Glutamatergic neuron (in vitro differentiated cells): ENCODE results near the gene MYG1. TPM values are rescaled to one million over a fixed set of nuclear protein-coding genes. Genes with fewer than 3 reads are reported as not detected.

Experiments used
- DNase-seq: peaks from one replicate; pipeline ENCODE4 v3.0.0; 2022
- H3K27ac Mint-ChIP-seq: one replicate; pipeline ENCODE4 v1.8.0; 2020; ENCODE audit warnings: mild to moderate bottlenecking, mixed read lengths, inconsistent platforms; ENCODE audit not compliant: unreplicated experiment
- H3K27me3 Mint-ChIP-seq: one replicate; pipeline ENCODE4 v1.8.0; 2020; ENCODE audit warnings: mild to moderate bottlenecking, moderate library complexity, mixed read lengths, inconsistent platforms; ENCODE audit not compliant: unreplicated experiment
- H3K36me3 Mint-ChIP-seq: one replicate; pipeline ENCODE4 v1.8.0; 2020; ENCODE audit warnings: mild to moderate bottlenecking, mixed read lengths, inconsistent platforms; ENCODE audit not compliant: unreplicated experiment
- H3K4me1 Mint-ChIP-seq: one replicate; pipeline ENCODE4 v1.8.0; 2020; ENCODE audit warnings: mild to moderate bottlenecking, low read depth, mixed read lengths, inconsistent platforms; ENCODE audit not compliant: unreplicated experiment
- H3K4me3 Mint-ChIP-seq: one replicate; pipeline ENCODE4 v1.8.0; 2020; ENCODE audit warnings: mild to moderate bottlenecking, mixed read lengths, inconsistent platforms; ENCODE audit not compliant: unreplicated experiment
- H3K9me3 Mint-ChIP-seq: one replicate; pipeline ENCODE4 v1.8.0; 2020; ENCODE audit warnings: mild to moderate bottlenecking, moderate library complexity, mixed read lengths, inconsistent platforms; ENCODE audit not compliant: unreplicated experiment
- total RNA-seq: library from RNA; stranded (reverse); fragmentation: NEBNext Ultra II Directional; extraction: Animal tissue kit (Norgen Biotek cat#: 25700); gene quantifications from one replicate; pipeline ENCODE4 v1.2.1, GENCODE V29; 2021; ENCODE audit not compliant: unreplicated experiment
- TF ChIP-seq, protein P1 (sequence below): fragments of 200-600 bp; sonication (generic); IDR thresholded peaks from one replicate; pipeline ENCODE4 v1.5.0; 2021; ENCODE audit not compliant: partially characterized antibody, unreplicated experiment

Gene MYG1
- total RNA-seq, 1 donor from 2014 or later, result 66.1 TPM

DNA sequence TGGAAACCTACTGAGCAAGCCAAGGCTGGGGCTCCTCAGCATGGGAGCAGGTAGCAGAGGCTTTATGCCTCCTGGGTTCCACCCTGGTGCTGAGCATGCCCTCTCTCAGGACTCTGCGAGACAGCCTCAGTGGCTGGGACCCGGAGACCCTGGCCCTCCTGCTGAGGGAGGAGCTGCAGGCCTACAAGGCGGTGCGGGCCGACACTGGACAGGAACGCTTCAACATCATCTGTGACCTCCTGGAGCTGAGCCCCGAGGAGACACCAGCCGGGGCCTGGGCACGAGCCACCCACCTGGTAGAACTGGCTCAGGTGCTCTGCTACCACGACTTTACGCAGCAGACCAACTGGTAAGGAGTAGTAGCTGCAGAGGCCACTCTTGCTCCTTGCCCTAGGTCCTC is 23.0 kb upstream of the MYG1 start:
- no peaks in the 10 kb centered on the region for H3K4me1 Mint-ChIP-seq
- no peak for DNase-seq
- TF ChIP-seq, protein P1, sequence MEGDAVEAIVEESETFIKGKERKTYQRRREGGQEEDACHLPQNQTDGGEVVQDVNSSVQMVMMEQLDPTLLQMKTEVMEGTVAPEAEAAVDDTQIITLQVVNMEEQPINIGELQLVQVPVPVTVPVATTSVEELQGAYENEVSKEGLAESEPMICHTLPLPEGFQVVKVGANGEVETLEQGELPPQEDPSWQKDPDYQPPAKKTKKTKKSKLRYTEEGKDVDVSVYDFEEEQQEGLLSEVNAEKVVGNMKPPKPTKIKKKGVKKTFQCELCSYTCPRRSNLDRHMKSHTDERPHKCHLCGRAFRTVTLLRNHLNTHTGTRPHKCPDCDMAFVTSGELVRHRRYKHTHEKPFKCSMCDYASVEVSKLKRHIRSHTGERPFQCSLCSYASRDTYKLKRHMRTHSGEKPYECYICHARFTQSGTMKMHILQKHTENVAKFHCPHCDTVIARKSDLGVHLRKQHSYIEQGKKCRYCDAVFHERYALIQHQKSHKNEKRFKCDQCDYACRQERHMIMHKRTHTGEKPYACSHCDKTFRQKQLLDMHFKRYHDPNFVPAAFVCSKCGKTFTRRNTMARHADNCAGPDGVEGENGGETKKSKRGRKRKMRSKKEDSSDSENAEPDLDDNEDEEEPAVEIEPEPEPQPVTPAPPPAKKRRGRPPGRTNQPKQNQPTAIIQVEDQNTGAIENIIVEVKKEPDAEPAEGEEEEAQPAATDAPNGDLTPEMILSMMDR, result no peak
- H3K27ac Mint-ChIP-seq, result no peak overlapping the region
- H3K27me3 Mint-ChIP-seq, result peaks cover 2% of the 10 kb centered on the region
- no peak overlapping the region for H3K4me3 Mint-ChIP-seq
- no peaks in the 10 kb centered on the region for H3K36me3 Mint-ChIP-seq
- peaks cover 2% of the 10 kb centered on the region for H3K9me3 Mint-ChIP-seq

DNA sequence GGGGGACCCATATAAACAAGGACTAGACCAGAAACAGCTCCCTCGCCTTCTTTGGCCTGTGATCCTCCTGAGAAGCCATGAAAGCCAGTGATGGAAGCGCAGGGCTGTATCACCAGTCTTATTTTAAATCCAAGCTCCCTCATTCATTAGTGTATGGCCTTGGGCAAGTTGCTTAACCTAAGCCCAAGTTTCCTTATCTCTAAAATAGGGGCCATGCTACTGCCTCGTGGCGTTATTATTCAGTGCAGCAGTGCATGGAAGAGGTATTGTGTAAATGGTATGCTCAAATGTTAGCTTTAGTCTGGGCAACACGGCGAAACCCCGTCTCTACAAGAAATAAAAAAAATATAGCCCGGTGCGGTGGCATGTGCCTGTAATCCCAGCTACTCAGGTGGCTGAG is 21.5 kb upstream of the MYG1 start:
- no peak overlapping the region for H3K27ac Mint-ChIP-seq
- H3K4me3 Mint-ChIP-seq, result no peak overlapping the region
- no peak for DNase-seq
- no peaks in the 10 kb centered on the region for H3K4me1 Mint-ChIP-seq
- H3K27me3 Mint-ChIP-seq, result peaks cover 2% of the 10 kb centered on the region
- TF ChIP-seq, protein P1, result no peak
- H3K9me3 Mint-ChIP-seq, result peaks cover 2% of the 10 kb centered on the region
- no peaks in the 10 kb centered on the region for H3K36me3 Mint-ChIP-seq

DNA sequence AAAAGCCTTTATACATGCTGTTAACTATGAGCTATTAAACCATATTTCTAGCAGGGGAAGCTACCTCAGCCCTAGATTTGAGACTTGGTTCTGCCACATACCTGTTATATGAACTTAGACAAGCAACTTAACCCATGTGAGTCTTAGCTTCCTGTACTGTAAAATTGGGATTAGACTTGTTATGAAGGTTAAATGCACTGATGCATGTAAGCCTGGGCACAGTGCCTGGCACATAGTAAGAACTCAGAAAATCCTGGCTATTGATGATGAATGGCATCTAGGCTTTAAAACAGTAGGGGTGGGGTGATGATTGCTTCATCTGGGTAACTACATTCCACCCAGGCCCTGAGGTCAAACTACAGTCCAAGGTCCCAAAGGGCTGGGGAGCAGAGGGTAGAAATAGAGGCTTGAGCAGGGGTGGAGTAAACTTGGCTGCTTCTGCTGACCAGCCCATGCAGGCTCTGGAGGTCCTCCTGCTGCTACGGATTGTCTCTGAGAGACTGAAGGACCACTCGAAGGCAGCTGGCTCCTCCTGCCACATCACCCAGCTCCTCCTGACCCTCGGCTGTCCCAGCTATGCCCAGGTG is 20.1 kb upstream of the MYG1 start:
- H3K4me1 Mint-ChIP-seq, result no peaks in the 10 kb centered on the region
- H3K36me3 Mint-ChIP-seq, result no peaks in the 10 kb centered on the region
- peaks cover 2% of the 10 kb centered on the region for H3K9me3 Mint-ChIP-seq
- peaks cover 2% of the 10 kb centered on the region for H3K27me3 Mint-ChIP-seq
- no peak overlapping the region for H3K27ac Mint-ChIP-seq
- no peak for DNase-seq
- H3K4me3 Mint-ChIP-seq, result no peak overlapping the region
- TF ChIP-seq, protein P1, result no peak

DNA sequence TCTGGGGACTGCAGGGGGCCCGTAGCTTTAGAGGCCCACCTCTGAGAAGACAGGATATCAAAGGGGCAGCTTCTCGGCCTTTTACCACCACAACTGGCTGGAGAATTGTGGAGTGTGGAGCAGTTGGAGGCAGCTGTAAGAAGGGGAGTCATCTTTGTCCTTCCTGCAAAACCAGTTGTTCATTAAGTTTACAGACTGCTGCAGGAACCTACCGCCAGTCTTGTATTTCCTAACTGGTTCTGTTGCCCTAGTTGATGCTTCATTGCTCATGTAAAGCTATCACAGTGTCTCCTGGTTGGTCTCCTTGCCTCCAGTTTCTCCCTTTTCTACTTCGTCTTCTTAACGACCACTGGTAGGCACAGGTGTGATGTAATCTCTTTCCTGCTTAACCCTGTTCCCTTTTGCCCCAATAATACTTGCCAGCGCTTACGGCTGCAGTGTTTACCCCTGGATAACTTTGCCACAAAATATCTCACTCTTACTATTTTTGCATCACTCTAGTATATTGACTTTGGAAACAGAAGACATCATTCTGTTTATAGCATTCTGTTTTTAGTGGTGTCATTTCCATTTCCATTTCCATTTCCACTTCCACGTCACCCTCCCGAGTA is 19.5 kb upstream of the MYG1 start:
- DNase-seq, result no peak
- TF ChIP-seq, protein P1, result no peak
- Mint-ChIP-seq H3K27me3 (peaks cover 2% of the 10 kb centered on the region), H3K27ac (no peak overlapping the region), H3K36me3 (no peaks in the 10 kb centered on the region), H3K4me1 (no peaks in the 10 kb centered on the region), H3K4me3 (no peak overlapping the region), H3K9me3 (peaks cover 2% of the 10 kb centered on the region)

DNA sequence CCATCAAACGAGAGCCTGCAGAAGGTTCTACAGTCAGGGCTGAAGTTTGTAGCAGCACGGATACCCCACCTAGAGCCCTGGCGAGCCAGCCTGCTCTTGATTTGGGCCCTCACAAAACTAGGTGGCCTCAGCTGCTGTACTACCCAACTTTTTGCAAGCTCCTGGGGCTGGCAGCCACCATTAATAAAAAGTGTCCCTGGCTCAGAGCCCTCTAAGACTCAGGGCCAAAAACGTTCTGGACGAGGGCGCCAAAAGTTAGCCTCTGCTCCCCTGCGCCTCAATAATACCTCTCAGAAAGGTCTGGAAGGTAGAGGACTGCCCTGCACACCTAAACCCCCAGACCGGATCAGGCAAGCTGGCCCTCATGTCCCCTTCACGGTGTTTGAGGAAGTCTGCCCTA is 13.0 kb upstream of the MYG1 start:
- H3K27ac Mint-ChIP-seq, result no peak overlapping the region
- no peaks in the 10 kb centered on the region for H3K27me3 Mint-ChIP-seq
- H3K4me1 Mint-ChIP-seq, result no peaks in the 10 kb centered on the region
- no peak overlapping the region for H3K4me3 Mint-ChIP-seq
- DNase-seq, result no peak
- TF ChIP-seq, protein P1, result no peak
- peaks cover 1% of the 10 kb centered on the region for H3K9me3 Mint-ChIP-seq
- no peaks in the 10 kb centered on the region for H3K36me3 Mint-ChIP-seq
